HuH-7 (cell line): ENCODE measurements around the gene CENPB.
A peak's percentile ranks its signal among the peaks of the same experiment; 100 is the strongest.
"Not testable (repeated sequence)": the region's sequence is repeated elsewhere in the genome, so short reads cannot be mapped to it uniquely, and the experiment has no call there.

Experiments
- DNase-seq: peaks from one replicate; pipeline ENCODE4 v3.0.0; 2011; ENCODE audit warnings: low spot score

Gene CENPB, protein sequence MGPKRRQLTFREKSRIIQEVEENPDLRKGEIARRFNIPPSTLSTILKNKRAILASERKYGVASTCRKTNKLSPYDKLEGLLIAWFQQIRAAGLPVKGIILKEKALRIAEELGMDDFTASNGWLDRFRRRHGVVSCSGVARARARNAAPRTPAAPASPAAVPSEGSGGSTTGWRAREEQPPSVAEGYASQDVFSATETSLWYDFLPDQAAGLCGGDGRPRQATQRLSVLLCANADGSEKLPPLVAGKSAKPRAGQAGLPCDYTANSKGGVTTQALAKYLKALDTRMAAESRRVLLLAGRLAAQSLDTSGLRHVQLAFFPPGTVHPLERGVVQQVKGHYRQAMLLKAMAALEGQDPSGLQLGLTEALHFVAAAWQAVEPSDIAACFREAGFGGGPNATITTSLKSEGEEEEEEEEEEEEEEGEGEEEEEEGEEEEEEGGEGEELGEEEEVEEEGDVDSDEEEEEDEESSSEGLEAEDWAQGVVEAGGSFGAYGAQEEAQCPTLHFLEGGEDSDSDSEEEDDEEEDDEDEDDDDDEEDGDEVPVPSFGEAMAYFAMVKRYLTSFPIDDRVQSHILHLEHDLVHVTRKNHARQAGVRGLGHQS

DNA sequence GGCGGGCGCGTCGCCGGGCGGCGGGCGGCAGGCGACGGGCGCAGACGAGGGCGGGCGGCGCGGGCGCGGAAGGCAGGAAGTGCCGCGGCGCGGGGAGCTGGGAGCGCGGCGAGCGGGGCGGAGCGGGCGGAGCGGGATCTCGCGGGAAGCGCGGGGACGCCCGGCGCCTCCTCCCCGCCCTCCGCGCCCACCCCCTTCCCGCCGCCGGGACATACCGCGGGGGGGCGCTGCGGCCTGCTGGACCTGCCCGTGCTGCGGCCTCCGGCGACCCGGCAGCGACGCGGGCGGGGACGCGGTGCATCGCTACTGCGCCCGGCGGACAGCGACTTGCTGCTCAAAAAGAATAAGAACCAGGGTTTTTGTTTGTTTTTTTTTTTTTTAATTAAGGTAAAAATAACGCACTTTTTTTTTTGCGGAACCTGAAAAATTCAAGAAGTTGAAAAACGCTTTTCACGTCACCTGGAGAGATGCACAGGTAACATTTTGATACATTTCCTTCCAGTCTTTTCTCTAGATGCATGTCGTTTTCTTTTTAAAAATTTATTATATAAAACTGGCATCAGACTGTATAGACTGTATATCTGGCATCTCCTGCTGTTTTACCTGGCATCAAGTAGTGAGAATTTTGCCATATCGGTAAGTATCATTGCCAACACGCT, at the start of gene CENPB:
Gene CENPB, minus strand, starts transcription at position 76 of the 659 bp plus-strand sequence. CDS start 257 bp downstream, outside the sequence.
- DNase-seq = peak; percentile 98

DNA sequence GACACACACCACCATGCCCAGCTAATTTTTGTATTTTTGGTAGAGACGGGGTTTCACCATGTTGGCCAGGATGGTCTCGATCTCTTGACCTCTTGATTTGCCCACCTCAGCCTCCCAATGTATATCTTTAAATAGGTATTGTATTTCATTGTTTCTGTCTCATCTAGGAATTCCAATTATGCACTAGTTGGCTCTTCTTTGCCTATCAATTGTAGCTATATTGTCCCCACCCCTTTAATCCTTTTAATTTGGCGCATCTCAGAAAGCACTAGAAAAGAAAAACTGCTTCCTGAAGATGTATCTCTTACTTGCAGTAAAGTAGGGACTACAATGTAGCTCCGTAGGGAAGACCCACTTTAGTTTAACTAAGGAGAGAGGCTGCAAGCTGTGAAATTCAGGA, 49.6 kb upstream of the CENPB start:
- no peak for DNase-seq

DNA sequence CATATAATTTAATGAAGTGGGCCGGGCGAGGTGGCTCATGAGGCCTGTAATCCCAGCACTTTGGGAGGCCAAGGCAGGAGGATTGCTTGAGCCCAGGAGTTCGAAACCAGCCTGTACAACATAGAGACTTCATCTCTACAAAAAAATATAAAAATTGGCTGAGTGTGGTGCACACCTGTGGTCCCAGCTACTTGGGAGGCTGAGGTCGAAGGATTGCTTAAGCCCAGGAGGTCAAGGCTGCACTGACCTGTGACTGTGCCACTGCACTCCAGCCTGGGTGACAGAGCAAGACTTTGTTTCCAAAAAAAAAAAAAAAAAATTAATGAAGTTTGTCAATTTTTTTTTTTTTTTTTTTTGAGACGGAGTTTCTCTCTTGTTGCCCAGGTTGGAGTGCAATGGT, 43.4 kb upstream of the CENPB start:
- DNase-seq = not testable (repeated sequence)

DNA sequence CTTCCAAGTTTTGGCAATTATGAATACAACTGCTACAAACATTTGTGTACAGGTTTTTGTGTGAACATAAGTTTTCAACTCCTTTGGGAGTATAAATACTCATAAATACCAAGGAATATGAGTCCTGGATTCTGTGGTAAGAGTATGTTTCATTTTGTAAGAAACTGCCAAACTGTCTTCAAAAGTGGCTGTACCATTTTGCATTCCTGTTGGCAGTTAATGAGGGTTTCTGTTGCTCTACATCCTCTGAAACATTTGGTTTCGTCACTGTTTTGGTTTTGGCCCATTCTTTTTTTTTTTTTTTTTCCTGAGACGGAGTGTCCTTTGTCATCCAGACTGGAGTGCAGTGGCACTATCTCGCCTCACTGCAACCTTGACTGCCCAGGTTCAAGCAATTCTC, 42.3 kb upstream of the CENPB start:
- DNase-seq = no peak

DNA sequence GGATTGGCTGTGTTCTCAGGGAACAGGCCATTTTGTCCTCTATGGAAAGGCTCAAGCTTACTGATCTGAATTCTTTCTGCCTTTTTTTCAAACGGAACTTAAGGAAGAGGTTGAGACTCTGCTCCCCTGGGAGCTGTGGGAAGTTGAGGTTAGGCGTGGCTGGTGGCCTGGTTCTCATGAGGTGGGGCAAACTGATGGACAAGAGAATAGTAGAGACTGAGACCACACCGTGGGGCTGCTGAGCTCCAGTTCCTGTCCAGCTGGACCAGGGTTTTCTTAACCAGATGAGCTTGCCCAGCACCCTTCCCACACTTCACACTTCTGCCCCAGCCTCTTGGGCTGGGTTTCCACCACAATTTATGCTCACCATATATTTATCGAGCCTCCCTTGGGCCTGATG, 39.9 kb upstream of the CENPB start:
- no peak for DNase-seq

DNA sequence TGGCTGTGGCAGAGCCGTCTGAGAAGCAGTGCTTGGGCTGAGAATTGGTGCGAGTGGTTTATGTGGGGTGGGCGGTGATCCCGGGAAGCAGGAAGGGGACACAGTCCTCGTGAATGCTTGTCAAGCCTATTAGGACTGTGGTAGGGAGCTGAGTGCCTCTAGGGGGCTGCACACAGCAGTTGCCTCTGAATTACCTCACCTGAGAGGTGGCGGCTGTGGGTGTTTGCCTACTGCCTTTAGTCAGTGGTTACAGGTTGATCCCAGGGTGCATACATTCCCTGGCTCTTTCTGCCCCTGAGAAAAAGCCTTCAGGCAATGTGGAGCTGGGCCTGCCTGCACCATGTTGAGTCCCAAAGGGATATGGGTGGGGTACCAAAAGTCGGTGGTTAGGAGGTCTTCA, 39.0 kb upstream of the CENPB start:
- no peak for DNase-seq

DNA sequence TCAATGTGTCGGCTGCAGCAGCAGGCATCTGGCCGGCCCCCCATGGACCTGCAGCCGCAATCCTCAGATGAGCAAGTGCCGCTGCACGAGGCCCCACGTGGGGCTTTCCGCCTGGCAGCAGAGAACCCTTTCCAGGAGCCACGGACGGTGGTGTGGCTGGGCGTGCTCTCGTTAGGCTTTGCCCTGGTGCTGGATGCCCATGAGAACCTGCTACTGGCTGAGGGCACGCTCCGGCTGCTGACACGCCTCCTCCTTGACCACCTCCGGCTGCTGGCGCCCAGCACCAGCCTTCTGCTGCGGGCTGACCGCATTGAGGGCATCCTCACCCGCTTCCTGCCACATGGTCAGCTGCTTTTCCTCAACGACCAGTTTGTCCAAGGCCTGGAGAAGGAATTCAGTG, 37.3 kb upstream of the CENPB start:
- no peak for DNase-seq

DNA sequence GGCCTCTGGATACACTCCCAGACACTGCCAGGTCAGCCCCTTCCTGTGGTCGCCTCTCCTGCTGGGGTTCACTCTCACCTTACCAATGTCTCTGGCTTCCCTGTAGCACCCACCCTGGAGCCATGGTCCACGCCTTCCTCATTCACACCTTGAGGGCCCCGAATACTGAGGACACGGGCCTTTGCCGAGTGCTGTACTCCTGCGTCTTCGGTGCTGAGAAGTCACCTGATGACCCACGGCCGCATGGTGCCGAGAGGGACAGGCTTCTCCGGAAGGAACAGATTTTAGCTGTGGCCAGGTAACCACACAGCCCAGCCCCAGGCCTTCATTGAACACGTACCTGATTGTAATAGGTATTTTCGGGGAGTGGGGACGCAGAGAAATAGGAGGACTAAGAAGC, 35.5 kb upstream of the CENPB start:
- no peak for DNase-seq

DNA sequence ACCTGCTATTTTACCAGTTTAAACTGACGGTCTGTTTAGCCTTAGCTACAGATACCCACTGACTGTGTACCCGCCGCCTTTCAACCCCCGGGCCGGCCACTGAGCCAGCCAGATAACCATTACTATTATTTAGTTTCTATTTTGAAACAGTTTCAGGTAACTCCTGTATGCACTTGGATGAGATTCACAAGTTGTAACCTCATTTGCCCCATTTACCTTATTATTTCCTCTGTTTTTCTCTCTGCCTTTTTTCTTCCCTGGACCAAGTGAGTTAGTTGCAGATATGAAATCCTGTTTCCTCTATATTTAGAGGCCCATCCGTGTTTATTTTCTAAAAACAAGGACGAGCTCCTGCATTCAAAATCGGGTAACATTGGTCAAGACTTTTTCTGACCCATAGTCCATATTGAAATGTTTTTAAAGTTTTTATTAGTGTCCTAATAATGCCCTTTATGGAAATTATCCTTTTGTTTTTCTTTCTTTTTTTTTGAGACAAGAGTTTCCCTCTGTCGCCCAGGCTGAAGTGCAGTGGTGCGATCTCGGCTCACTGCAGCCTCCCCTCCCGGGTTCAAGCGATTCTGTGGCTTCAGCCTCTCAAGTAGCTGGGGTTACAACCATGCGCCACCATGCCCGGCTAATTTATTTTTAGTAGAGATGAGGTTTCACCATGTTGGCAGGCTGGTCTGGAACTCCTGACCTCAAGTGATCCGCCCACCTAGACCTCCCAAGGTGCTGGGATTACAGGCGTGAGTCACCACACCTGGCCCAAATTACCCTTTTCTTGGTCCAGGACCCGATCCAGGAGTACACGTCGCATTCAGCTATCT, 34.6 kb upstream of the CENPB start:
- DNase-seq = no peak

DNA sequence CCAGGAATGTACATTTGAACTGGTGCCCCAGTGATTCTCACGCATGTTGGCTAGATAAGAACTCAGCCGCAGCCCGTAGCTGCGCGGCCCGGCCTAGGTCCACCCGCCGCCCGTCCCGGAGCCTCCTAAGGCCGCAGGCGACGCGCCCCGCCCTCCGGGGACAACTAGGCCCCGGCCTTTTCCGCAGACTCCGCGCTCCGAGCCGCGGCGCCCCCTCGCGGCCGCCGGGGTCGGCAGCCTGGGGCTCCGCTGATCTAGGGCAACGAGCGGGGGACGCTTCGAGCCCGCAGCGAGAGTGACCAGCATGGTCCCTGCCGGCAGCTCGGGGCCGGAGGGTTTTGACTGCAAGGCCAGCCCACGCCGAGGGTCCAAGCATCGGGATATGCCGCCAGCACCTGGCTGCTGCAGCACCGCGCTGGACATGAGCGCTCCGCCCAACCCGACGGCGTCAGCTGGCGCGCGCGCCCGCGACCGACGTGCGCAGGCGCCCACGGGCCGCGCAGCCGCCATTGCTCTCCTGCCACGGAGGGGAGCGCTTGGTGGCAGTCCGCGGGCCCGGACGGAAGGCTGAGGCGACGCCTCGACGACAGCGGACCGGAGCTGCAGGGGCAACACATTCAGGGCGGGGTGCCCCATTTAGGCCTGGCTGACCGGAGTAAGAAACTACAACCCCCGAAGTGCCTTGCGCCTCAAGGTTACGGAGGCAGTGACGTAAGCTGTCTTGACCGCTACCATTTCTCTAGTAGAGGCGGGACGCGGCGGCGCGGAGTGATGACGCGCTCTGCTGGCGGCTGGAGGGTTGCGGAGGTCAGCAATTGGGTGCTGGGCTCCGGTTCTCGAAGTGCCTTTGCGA, 33.7 kb upstream of the CENPB start, which contains the start of gene AP5S1:
Gene AP5S1, plus strand, starts transcription at position 500 of the 853 bp plus-strand sequence. CDS start 1,571 bp downstream, outside the sequence.
- peak; percentile 98 for DNase-seq

DNA sequence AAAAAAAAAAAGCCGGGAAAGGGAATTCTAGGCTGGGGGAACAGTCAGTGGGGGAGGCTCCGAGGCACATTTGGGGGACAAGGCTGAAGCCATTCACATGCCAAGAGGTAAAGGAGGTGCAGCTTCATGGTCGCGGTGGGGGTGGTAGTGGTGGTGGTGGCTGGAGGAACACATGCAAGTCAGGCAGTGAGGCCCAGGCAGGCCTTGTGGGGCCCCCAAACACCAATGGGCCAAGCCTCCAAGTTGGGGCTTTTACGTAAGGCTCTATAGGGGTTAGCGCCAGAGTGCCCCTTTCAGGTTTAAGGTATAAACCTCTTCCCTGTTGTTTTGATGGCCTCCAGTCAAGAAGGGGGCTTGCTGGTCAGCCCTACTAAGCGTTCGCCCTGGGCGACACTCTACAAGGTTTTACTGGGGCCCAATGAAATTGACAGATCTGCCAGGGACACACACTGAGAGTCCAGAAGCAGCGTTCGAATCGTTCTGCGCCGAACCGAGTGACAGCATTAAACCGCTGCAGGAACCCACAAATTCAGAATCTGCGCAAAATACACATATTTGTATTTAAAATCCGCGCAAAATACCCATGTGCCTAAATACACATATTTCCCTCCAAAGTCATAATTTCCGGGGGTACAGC, 33.0 kb upstream of the CENPB start:
- no peak for DNase-seq

DNA sequence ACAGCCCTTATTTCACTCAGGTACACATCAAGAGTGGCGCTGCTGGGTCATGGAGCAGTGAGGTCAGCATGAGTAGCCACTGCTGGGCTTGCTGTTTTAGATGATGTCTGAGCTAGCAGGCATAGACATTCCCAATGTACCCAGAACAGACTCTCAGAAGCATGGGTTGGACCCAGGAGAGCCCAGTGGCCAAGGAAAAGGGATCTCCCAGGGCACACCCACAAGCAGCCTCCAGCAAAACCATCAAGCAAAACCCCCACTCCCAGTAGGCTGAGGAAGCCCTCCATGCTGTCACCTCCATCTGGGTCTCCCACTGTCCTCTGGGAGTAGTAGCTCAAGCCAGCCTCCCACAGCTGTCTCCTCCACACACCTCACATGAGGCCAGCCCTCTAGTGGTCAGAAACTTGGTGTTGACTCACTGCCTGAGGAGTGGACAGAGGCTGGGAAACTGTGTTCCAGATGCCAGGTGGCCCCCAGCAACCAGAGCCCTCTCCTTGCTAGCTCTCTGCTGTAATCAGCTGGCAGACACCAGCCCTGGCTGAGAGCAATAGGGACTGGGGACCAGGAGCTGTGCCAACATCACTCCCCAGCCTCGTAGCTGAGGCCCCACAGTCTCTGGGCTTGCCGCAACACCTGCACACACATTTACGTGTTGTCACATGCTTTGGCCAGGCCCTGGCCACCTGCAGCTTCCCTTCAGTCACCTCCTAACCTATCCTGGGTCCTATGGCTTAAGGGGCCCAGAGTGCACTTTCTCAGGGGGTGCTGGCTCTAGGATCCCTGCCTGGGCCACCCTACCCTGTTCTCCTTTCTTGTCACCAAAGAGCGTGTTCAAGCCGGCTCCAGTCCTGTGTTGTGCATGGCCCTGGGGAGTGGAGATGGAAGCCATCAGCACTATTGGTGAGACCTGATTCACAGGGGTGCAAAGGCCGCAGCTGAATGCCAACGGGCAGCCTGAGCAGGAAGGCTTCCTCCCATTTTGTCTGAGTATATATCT, 31.9 kb upstream of the CENPB start:
- peak; percentile 98 for DNase-seq

DNA sequence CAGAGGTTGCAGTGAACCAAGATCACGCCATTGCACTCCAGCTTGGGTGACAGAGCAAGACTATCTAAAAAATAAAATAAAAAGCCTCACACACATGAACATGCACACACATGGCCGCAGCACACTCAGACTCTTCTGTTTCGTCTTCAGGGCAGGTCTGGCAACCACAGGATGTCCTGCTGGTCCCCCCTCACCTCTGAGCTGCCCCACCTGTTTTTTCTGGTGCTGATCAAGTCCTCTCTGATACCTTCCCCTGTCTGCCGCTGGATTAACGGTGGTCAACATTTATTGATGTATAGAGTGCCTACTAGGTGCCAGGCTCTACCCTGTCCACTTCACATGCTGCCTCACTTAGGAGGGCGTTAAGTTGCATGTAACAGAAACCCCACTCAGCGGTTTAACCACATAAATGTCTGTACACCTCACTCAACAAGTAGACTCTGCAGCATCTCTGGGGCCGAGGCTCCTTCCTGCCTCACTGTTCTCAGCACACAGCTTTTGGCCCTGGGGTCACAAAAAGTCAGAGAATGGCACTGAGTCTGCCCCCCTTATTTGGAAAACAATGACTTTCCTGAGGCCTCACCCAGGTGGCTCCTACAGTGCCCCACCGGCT, 29.3 kb upstream of the CENPB start:
- no peak for DNase-seq

DNA sequence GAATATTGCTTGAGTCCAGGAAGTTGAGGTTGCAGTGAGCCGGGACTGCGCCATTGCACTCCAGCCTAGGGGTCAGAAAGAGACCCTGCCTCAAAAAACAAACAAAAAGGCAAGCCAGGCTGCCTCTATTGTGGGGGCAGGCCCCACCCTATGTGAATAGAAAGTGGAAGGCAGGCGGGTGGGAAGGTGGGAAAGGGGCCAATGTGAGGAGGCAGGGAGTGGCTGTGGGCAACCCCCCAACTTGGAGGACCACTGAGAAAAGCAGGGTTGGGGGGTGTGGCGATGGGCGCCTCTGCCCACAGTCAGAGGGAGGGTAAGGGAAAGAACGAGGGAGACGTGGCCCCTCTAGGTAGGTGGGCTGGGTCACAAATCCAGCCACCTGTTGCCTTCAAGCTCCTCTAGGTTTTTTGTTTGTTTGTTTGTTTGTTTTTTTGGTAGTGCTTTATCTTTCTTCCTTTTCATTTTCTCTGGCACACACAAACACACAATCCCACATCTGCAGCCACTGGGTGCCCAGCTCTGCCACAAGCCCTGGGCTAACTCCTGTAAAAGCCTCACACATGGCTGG, 28.5 kb upstream of the CENPB start:
- no peak for DNase-seq

DNA sequence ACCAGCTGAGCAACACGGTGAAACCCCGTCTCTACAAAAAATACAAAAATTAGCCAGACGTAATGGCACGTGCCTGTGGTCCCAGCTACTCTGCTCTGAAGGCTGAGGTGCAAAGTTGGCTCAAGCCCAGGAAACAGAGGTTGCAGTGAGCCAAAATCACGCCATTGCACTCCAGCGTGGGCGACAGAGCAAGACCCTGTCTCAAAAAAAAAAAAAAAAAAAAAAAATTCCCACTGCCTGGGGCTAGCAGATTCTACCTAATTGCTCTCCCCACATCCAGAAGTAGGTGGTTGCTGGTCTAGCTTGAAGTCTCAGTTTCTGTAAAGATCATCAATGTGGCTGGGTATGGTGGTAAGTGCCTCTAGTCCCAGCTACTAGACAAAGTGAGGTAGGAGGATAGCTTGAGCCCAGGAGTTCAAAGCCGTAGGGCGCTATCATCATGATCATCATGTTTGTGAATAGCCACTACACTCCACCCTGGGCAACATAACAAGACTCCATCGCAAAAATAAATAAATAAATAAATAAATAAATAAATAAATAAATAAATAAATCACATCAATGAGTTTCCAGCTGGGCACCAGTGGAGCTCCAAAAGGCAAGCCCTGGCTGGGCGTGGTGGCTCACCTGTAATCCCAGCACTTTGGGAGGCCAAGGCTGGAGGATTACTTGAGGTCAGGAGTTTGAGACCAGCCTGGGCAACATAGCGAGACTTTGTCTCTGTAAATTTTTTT, 27.5 kb upstream of the CENPB start:
- no peak for DNase-seq

DNA sequence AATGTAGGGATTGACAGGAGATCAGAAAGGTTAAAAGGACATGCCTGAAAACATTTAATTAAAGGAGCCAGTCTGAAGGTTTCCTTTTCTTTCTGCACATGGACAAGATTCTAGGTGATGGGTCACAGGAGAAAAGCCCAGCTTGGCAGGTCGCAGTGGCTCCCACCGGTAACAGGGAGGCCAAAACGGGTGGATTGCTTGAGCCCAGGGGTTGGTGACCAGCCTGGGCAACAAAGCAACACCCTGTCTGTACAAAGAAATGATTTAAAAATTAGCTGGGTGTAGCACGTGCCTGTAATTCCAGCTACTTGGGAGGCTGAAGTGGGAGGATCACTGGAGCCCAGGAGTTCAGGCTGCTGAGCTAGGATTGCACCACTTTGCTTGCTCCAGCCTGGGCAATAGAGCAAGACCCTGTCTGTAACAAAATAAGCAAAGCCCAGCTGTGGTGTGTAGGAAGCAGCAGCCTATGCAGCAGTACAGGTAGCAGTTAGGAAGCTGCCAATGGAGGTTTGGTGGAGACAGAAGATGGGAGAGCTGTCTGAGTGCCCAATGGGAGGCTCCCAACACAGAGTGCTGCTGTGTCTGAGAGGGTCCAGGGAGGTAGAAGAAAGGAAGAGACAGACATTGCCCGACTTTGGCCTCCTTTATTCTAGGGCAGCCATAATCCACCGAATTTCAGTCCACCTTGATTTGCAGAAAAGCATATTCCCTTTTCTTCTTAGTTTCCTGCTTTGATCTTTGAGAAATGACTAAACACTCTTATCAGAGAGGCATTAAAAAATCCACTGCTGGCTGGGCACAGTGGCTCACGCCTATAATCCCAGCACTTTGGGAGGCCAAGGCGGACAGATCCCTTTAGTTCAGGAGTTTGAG, 26.7 kb upstream of the CENPB start:
- no peak for DNase-seq

DNA sequence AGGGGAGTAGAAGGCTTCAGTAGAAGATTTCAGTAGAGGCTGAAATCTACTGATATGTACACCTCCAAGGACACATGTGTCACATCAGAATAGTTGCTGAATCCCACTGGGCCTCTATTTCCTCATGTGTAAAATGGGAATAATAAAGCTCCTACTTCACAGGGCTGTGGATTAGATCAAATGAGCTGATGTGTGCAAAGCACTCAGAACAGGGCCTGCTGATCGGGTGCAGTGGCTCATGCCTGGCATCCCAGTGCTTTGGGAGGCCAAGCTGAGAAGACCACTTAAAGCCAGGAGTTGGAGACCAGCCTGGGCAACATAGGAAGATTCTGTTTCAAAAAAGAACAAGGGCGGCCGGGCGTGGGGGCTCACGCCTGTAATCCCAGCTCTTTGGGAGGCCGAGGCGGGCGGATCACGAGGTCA, 25.7 kb upstream of the CENPB start:
- no peak for DNase-seq
